ENCODE measurements around the gene KLHL10. TPM values are rescaled to one million over a fixed set of nuclear protein-coding genes. Genes with fewer than 3 reads are reported as not detected.

KLHL10 gene
- polyA plus RNA-seq, 3 donors from 2014 or later = 0.15 TPM; not detected in 2

- Mint-ChIP-seq H3K4me1 (peaks cover 16 to 17% of the 10 kb centered on the region in 2 donors), H3K27me3 (ENCODE audit: low read depth in 3 of 3) (peaks cover 0 to 2% (median 2%) of the 10 kb centered on the region in 3 donors), H3K36me3 (peaks cover 0 to 3% (median 0%) of the 10 kb centered on the region in 3 donors), H3K4me3 (no peak overlapping the region), H3K9me3 (no peaks in the 10 kb centered on the region), H3K27ac (no peak overlapping the region)
- DNase-seq = no peak
Measured at GRCh38 chr17:41806685-41807445, 30.8 kb upstream of the KLHL10 start.

GRCh38 chr17:41810659-41811548 lies 26.7 kb upstream of the KLHL10 start:
- Mint-ChIP-seq H3K27ac (peak overlapping the region in 1 of 6 donors; percentile 53), H3K27me3 (ENCODE audit: low read depth in 3 of 3) (peaks cover 2 to 6% (median 5%) of the 10 kb centered on the region in 3 donors), H3K4me3 (peak overlapping the region; percentile 72 to 97 (median 77)), H3K36me3 (peaks cover 0 to 3% (median 0%) of the 10 kb centered on the region in 3 donors), H3K9me3 (no peaks in the 10 kb centered on the region), H3K4me1 (peaks cover 31 to 33% of the 10 kb centered on the region in 2 donors)
- DNase-seq = no peak

- Mint-ChIP-seq H3K27me3 (ENCODE audit: low read depth in 3 of 3) (peaks cover 2 to 6% (median 5%) of the 10 kb centered on the region in 3 donors), H3K9me3 (no peaks in the 10 kb centered on the region), H3K36me3 (no peaks in the 10 kb centered on the region), H3K4me3 (peak within 1 kb of the TSS; percentile 93 to 99 (median 96)), H3K27ac (peak within 1 kb of the TSS; percentile 58 to 86 (median 74)), H3K4me1 (peaks cover 31 to 33% of the 10 kb centered on the region in 2 donors)
- DNase-seq = peak; percentile 78 to 81 (median 79)
Measured at GRCh38 chr17:41811549-41812380, 25.9 kb upstream of the KLHL10 start, which contains the start of gene P3H4. Gene P3H4, minus strand, starts transcription at chr17:41811949. Its CDS starts 34 bp downstream, at chr17:41811915.

- Mint-ChIP-seq H3K4me1 (peaks cover 31 to 33% of the 10 kb centered on the region in 2 donors), H3K36me3 (no peaks in the 10 kb centered on the region), H3K27me3 (ENCODE audit: low read depth in 3 of 3) (peaks cover 2 to 5% (median 4%) of the 10 kb centered on the region in 3 donors), H3K4me3 (peak within 1 kb of the TSS; percentile 93 to 99 (median 96)), H3K9me3 (no peaks in the 10 kb centered on the region), H3K27ac (peak within 1 kb of the TSS; percentile 58 to 83 (median 74))
- peak; percentile 52 to 60 (median 58) for DNase-seq
Measured at GRCh38 chr17:41812381-41813151, 25.1 kb upstream of the KLHL10 start, which contains the start of gene FKBP10. Gene FKBP10, plus strand, starts transcription at chr17:41813004. Its CDS starts 31 bp downstream, at chr17:41813035.

- Mint-ChIP-seq H3K4me3 (peak overlapping the region; percentile 64 to 74 (median 72)), H3K27me3 (ENCODE audit: low read depth in 3 of 3) (peaks cover 2 to 5% (median 4%) of the 10 kb centered on the region in 3 donors), H3K36me3 (no peaks in the 10 kb centered on the region), H3K9me3 (no peaks in the 10 kb centered on the region), H3K4me1 (peaks cover 31 to 33% of the 10 kb centered on the region in 2 donors), H3K27ac (peak overlapping the region in 3 of 6 donors; percentile 13 to 71 (median 15))
- DNase-seq = no peak
Measured at GRCh38 chr17:41813152-41813680, 24.4 kb upstream of the KLHL10 start.

GRCh38 chr17:41813699-41814124 lies 23.9 kb upstream of the KLHL10 start:
- peak overlapping the region; percentile 43 to 74 (median 72) for H3K4me3 Mint-ChIP-seq
- peaks cover 2 to 5% (median 4%) of the 10 kb centered on the region in 3 donors for H3K27me3 Mint-ChIP-seq (ENCODE audit: low read depth in 3 of 3)
- DNase-seq = no peak
- H3K27ac Mint-ChIP-seq = peak overlapping the region in 2 of 6 donors; percentile 16 to 50
- H3K4me1 Mint-ChIP-seq = peaks cover 31 to 33% of the 10 kb centered on the region in 2 donors
- no peaks in the 10 kb centered on the region for H3K36me3 Mint-ChIP-seq
- H3K9me3 Mint-ChIP-seq = no peaks in the 10 kb centered on the region

GRCh38 chr17:41814195-41814594 lies 23.4 kb upstream of the KLHL10 start:
- peaks cover 2 to 5% (median 4%) of the 10 kb centered on the region in 3 donors for H3K27me3 Mint-ChIP-seq (ENCODE audit: low read depth in 3 of 3)
- H3K4me1 Mint-ChIP-seq = peaks cover 29 to 33% of the 10 kb centered on the region in 2 donors
- no peaks in the 10 kb centered on the region for H3K36me3 Mint-ChIP-seq
- H3K27ac Mint-ChIP-seq = peak overlapping the region in 2 of 6 donors; percentile 16 to 31
- peak overlapping the region in 2 of 5 donors; percentile 72 to 73 for H3K4me3 Mint-ChIP-seq
- DNase-seq = no peak
- H3K9me3 Mint-ChIP-seq = no peaks in the 10 kb centered on the region

- H3K36me3 Mint-ChIP-seq = no peaks in the 10 kb centered on the region
- H3K27ac Mint-ChIP-seq = no peak overlapping the region
- no peaks in the 10 kb centered on the region for H3K9me3 Mint-ChIP-seq
- no peak overlapping the region for H3K4me3 Mint-ChIP-seq
- H3K27me3 Mint-ChIP-seq (ENCODE audit: low read depth in 3 of 3) = peaks cover 2 to 5% (median 4%) of the 10 kb centered on the region in 3 donors
- H3K4me1 Mint-ChIP-seq = peaks cover 13 to 17% of the 10 kb centered on the region in 2 donors
- no peak for DNase-seq
Measured at GRCh38 chr17:41816637-41817320, 20.8 kb upstream of the KLHL10 start.

- Mint-ChIP-seq H3K36me3 (no peaks in the 10 kb centered on the region), H3K9me3 (no peaks in the 10 kb centered on the region), H3K27ac (no peak overlapping the region), H3K27me3 (ENCODE audit: low read depth in 3 of 3) (peaks cover 0 to 4% (median 2%) of the 10 kb centered on the region in 3 donors), H3K4me1 (peaks cover 5 to 10% of the 10 kb centered on the region in 2 donors), H3K4me3 (no peak overlapping the region)
- no peak for DNase-seq
Measured at GRCh38 chr17:41818024-41818423, 19.6 kb upstream of the KLHL10 start.

- Mint-ChIP-seq H3K27ac (no peak overlapping the region), H3K27me3 (ENCODE audit: low read depth in 3 of 3) (peaks cover 0 to 2% (median 1%) of the 10 kb centered on the region in 3 donors), H3K4me3 (no peak overlapping the region), H3K36me3 (peaks cover 0 to 3% (median 0%) of the 10 kb centered on the region in 3 donors), H3K9me3 (no peaks in the 10 kb centered on the region), H3K4me1 (no peaks in the 10 kb centered on the region)
- no peak for DNase-seq
Measured at GRCh38 chr17:41821776-41822175, 15.8 kb upstream of the KLHL10 start.

- H3K4me3 Mint-ChIP-seq = no peak overlapping the region
- H3K27ac Mint-ChIP-seq = no peak overlapping the region
- peaks cover 0 to 3% (median 0%) of the 10 kb centered on the region in 3 donors for H3K36me3 Mint-ChIP-seq
Measured at GRCh38 chr17:41822216-41823140, 15.1 kb upstream of the KLHL10 start.

More at GRCh38 chr17:41822216-41823140, 15.1 kb upstream of the KLHL10 start:
- Mint-ChIP-seq H3K27me3 (ENCODE audit: low read depth in 3 of 3) (peaks cover 0 to 2% (median 1%) of the 10 kb centered on the region in 3 donors), H3K9me3 (no peaks in the 10 kb centered on the region), H3K4me1 (no peaks in the 10 kb centered on the region)
- no peak for DNase-seq
